Keratinocyte (primary cell): ENCODE results near the gene TXK. TPM values are rescaled to one million over a fixed set of nuclear protein-coding genes. Genes with fewer than 3 reads are reported as not detected.
A peak's percentile ranks its signal among the peaks of the same experiment; 100 is the strongest.

Experiments used
- DNase-seq: peaks from one replicate; pipeline ENCODE4 v3.0.0-alpha.2; 2011; ENCODE audit warnings: low read depth, missing footprints, low spot score
- FAIRE-seq: peaks from 2 replicates; lab custom pipeline; 2011; peaks lifted over from hg19 to GRCh38; lab: Jason Lieb, UNC
- H2AFZ ChIP-seq: 2 replicates; pipeline ENCODE4 v1.6.0; 2012; ENCODE audit warnings: low read length, control low read depth, inconsistent platforms; ENCODE audit not compliant: control insufficient read depth
- H3K27ac ChIP-seq: 2 replicates; pipeline ENCODE4 v1.5.1; 2011; ENCODE audit warnings: low read length; ENCODE audit not compliant: control insufficient read depth, insufficient read depth
- H3K27me3 ChIP-seq: 3 replicates; pipeline ENCODE4 v1.6.0; 2011; ENCODE audit warnings: low read length; ENCODE audit not compliant: control insufficient read depth, insufficient read depth; ENCODE audit errors: extremely low read depth
- H3K36me3 ChIP-seq, 2 experiments: 2 replicates in 1 of 2; 3 replicates in 1 of 2; pipeline ENCODE4 v1.5.1; 2011; ENCODE audit warnings: low read length in 2 of 2, mild to moderate bottlenecking in 1 of 2; ENCODE audit not compliant: control insufficient read depth in 2 of 2, insufficient read depth in 2 of 2; ENCODE audit errors: extremely low read depth in 1 of 2
- H3K4me1 ChIP-seq: 3 replicates; pipeline ENCODE4 v1.5.1; 2011; ENCODE audit warnings: low read length; ENCODE audit not compliant: control insufficient read depth, insufficient read depth; ENCODE audit errors: extremely low read depth
- H3K4me2 ChIP-seq: 3 replicates; pipeline ENCODE4 v1.6.0; 2011; ENCODE audit warnings: low read depth, low read length; ENCODE audit not compliant: control insufficient read depth, insufficient read depth; ENCODE audit errors: extremely low read depth
- H3K4me3 ChIP-seq, 3 experiments: fragments of 200-600 bp in 1 of 3; sonication (generic) in 1 of 3; 2 replicates in 2 of 3; 3 replicates in 1 of 3; pipeline ENCODE4 v1.5.1; 2011 to 2016; ENCODE audit warnings: low read length in 3 of 3, mild to moderate bottlenecking in 3 of 3, control low read depth in 2 of 3, inconsistent platforms in 1 of 3, low read depth in 1 of 3, mixed read lengths in 1 of 3, mixed run types in 1 of 3, moderate library complexity in 1 of 3; ENCODE audit not compliant: control insufficient read depth in 2 of 3, insufficient read depth in 2 of 3; ENCODE audit errors: extremely low read depth in 1 of 3
- H3K79me2 ChIP-seq: 2 replicates; pipeline ENCODE4 v1.6.0; 2012; ENCODE audit warnings: low read length; ENCODE audit not compliant: control insufficient read depth, insufficient read depth
- H3K9ac ChIP-seq: 3 replicates; pipeline ENCODE4 v1.6.0; 2011; ENCODE audit warnings: low read length; ENCODE audit not compliant: control insufficient read depth, insufficient read depth; ENCODE audit errors: extremely low read depth
- H3K9me1 ChIP-seq: 3 replicates; pipeline ENCODE4 v1.6.0; 2011; ENCODE audit warnings: low read length; ENCODE audit not compliant: control insufficient read depth, insufficient read depth; ENCODE audit errors: extremely low read depth
- H3K9me3 ChIP-seq: 2 replicates; pipeline ENCODE4 v1.5.1; 2012; ENCODE audit warnings: low read depth, low read length; ENCODE audit not compliant: control insufficient read depth
- H4K20me1 ChIP-seq: 3 replicates; pipeline ENCODE4 v1.6.0; 2011; ENCODE audit warnings: low read length; ENCODE audit not compliant: control insufficient read depth, insufficient read depth; ENCODE audit errors: extremely low read depth
- EZH2 ChIP-seq: IDR thresholded peaks from one replicate; pipeline ENCODE4 v1.6.1; 2012; ENCODE audit warnings: inconsistent platforms, mild to moderate bottlenecking, low read length, moderate library complexity
- dilution Hi-C: fragments of 300-500 bp; cut with MboI; formaldehyde crosslinking; loops from one replicate; pipeline ENCODE4 v1.7.0; 2020; ENCODE audit warnings: low sequenced_read_pairs; ENCODE audit not compliant: extremely low pct_ligation_motif_present
- polyA plus RNA-seq, 5 experiments: library from polyadenylated mRNA; depleted of rRNA in 3 of 5; stranded (reverse) in 3 of 5; stranded (forward) in 1 of 5; unstranded in 1 of 5; fragments of >200 nt; gene quantifications; 1 replicate in 1 of 5; 2 replicates in 3 of 5; 3 replicates in 1 of 5; pipeline versions ENCODE4 v1.2.1 to v1.2.3, GENCODE V29; 2011 to 2012; ENCODE audit warnings: missing spikeins in 2 of 5, low read depth in 1 of 5, low replicate concordance in 1 of 5
- TF ChIP-seq, protein P1 (sequence below), 3 experiments: IDR thresholded peaks in 1 of 3; conservative IDR thresholded peaks in 1 of 3; optimal IDR thresholded peaks in 1 of 3; 2 replicates in 2 of 3; 3 replicates in 1 of 3; pipeline versions ENCODE3 to v1.5.1; 2011; ENCODE audit warnings: low read length in 3 of 3, mild to moderate bottlenecking in 3 of 3, moderate library complexity in 2 of 3, control low read depth in 1 of 3, inconsistent platforms in 1 of 3; ENCODE audit not compliant: insufficient read depth in 2 of 3; ENCODE audit errors: extremely low read depth in 1 of 3

TXK gene
- polyA plus RNA-seq, 1 donor (not counting 4 experiments of a cell fraction or from before 2014, with no cell fraction given) = 0.12 TPM

DNA sequence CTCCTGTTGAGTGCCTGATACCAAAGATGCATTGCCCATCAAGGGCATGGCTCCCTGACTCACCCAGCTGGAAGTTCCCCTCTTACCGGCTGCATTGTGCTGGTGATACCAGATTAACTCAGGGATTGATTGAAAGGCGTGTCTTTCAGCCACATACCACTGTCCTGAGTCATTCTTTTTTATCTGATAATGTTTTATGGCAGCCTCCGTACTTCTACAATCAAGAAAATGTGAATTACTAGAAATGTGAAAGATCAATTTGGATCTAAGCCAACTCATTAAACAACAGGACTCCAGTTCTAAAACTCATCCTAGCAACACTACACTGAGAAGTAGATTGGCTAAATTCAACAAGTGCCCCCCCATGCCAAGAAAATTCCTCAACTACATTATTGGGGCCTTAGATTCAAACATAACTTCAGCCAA is 40.0 kb downstream of the TXK start:
- Histone ChIP-seq H3K4me1 (peaks cover 29% of the 10 kb centered on the region), H3K9ac (no peak overlapping the region), H3K9me1 (no peaks in the 10 kb centered on the region), H4K20me1 (no peaks in the 10 kb centered on the region), H3K4me3 (no peak overlapping the region), H3K4me2 (peak overlapping the region; percentile 55), H3K79me2 (no peaks in the 10 kb centered on the region), H3K27me3 (no peaks in the 10 kb centered on the region), H3K9me3 (no peaks in the 10 kb centered on the region), H3K36me3 (no peaks in the 10 kb centered on the region), H3K27ac (peak overlapping the region; percentile 80), H2AFZ (peak overlapping the region; percentile 20)
- peak; percentile 98 for FAIRE-seq
- DNase-seq = peak; percentile 57
- TF ChIP-seq, protein P1, sequence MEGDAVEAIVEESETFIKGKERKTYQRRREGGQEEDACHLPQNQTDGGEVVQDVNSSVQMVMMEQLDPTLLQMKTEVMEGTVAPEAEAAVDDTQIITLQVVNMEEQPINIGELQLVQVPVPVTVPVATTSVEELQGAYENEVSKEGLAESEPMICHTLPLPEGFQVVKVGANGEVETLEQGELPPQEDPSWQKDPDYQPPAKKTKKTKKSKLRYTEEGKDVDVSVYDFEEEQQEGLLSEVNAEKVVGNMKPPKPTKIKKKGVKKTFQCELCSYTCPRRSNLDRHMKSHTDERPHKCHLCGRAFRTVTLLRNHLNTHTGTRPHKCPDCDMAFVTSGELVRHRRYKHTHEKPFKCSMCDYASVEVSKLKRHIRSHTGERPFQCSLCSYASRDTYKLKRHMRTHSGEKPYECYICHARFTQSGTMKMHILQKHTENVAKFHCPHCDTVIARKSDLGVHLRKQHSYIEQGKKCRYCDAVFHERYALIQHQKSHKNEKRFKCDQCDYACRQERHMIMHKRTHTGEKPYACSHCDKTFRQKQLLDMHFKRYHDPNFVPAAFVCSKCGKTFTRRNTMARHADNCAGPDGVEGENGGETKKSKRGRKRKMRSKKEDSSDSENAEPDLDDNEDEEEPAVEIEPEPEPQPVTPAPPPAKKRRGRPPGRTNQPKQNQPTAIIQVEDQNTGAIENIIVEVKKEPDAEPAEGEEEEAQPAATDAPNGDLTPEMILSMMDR (optimal IDR thresholded peaks at IDR 0.05 in 1 of 3, IDR thresholded peaks at IDR 0.05 in 1 of 3, conservative IDR thresholded peaks at IDR 0.05 in 1 of 3; ENCODE audit: extremely low read depth in 1 of 3, insufficient read depth in 2 of 3, low read length in 3 of 3) = no peak
- no peak for TF ChIP-seq EZH2
- dilution Hi-C loops = no loop called here

DNA sequence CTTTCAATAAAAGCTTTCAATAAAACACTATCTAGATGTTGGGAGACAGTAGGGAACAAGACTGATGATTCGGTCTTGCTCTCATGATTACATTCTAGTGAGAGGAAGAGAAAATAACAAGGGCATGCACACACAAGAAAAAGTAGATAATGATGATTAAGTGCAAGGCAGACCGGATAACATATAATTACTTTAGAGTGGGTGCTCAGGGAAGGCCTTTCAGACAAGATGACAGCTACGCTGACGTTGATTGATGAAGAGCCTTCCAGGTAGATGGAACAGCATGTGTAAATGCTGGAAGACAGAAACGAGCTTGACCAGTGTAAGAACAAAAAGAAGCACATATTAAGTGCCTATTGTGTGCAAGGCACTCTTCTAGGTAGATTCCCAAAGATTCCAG is 43.4 kb downstream of the TXK start:
- H4K20me1 ChIP-seq = no peaks in the 10 kb centered on the region
- H3K36me3 ChIP-seq = no peaks in the 10 kb centered on the region
- H3K27me3 ChIP-seq = no peaks in the 10 kb centered on the region
- H3K27ac ChIP-seq = no peak overlapping the region
- H3K9me3 ChIP-seq = no peaks in the 10 kb centered on the region
- peaks cover 29% of the 10 kb centered on the region for H3K4me1 ChIP-seq
- H3K9ac ChIP-seq = no peak overlapping the region
- no peak for TF ChIP-seq EZH2
- TF ChIP-seq, protein P1 (optimal IDR thresholded peaks at IDR 0.05 in 1 of 3, IDR thresholded peaks at IDR 0.05 in 1 of 3, conservative IDR thresholded peaks at IDR 0.05 in 1 of 3; ENCODE audit: extremely low read depth in 1 of 3, insufficient read depth in 2 of 3, low read length in 3 of 3) = no peak
- H3K79me2 ChIP-seq = no peaks in the 10 kb centered on the region
- FAIRE-seq (peak; percentile 36), DNase-seq (no peak)
- H3K9me1 ChIP-seq = no peaks in the 10 kb centered on the region
- peak overlapping the region; percentile 23 for H3K4me2 ChIP-seq
- no peak overlapping the region for H3K4me3 ChIP-seq
- dilution Hi-C loops = no loop called here
- peak overlapping the region; percentile 7 for H2AFZ ChIP-seq
